Effector memory CD8-positive, alpha-beta T cell (primary cell): ENCODE data around the gene CDH23.
"Not testable (repeated sequence)": the region's sequence is repeated elsewhere in the genome, so short reads cannot be mapped to it uniquely, and the experiment has no call there.

Experiments
- ATAC-seq: fragments of 150-1000 bp; cut with Tn5 transposase; replicated peaks from 2 replicates; pipeline ENCODE4 v1.10.0; 2021; ENCODE audit warnings: mild to moderate bottlenecking, moderate library complexity
- DNase-seq, 3 experiments: peaks; one replicate each; pipeline ENCODE4 v3.0.0; 2021
- H3K27ac Mint-ChIP-seq, 2 donors: one replicate each; pipeline ENCODE4 v1.8.0; 2022; ENCODE audit warnings: mild to moderate bottlenecking in 2 of 2, mixed read lengths in 2 of 2, moderate library complexity in 2 of 2
- H3K27me3 Mint-ChIP-seq, 2 donors: one replicate each; pipeline ENCODE4 v1.8.0; 2022; ENCODE audit warnings: mixed read lengths in 2 of 2
- H3K36me3 Mint-ChIP-seq: one replicate; pipeline ENCODE4 v1.8.0; 2022; ENCODE audit warnings: mild to moderate bottlenecking, moderate library complexity, mixed read lengths; ENCODE audit not compliant: insufficient read depth
- H3K4me1 Mint-ChIP-seq, 2 donors: one replicate each; pipeline ENCODE4 v1.8.0; 2022; ENCODE audit warnings: low read depth in 2 of 2, mixed read lengths in 2 of 2
- H3K4me3 Mint-ChIP-seq, 2 donors: one replicate each; pipeline ENCODE4 v1.8.0; 2022; ENCODE audit warnings: mild to moderate bottlenecking in 2 of 2, mixed read lengths in 2 of 2, moderate library complexity in 2 of 2
- H3K9me3 Mint-ChIP-seq, 2 donors: one replicate each; pipeline ENCODE4 v1.8.0; 2022; ENCODE audit warnings: mixed read lengths in 2 of 2
- total RNA-seq, 9 experiments: gene quantifications; one replicate each; lab custom pipeline; 2026; lab: John Stamatoyannopoulos, UW

Gene CDH23
- total RNA-seq: 1.3 to 25.5 (median 3.8) reads per million in 9 experiments

DNA sequence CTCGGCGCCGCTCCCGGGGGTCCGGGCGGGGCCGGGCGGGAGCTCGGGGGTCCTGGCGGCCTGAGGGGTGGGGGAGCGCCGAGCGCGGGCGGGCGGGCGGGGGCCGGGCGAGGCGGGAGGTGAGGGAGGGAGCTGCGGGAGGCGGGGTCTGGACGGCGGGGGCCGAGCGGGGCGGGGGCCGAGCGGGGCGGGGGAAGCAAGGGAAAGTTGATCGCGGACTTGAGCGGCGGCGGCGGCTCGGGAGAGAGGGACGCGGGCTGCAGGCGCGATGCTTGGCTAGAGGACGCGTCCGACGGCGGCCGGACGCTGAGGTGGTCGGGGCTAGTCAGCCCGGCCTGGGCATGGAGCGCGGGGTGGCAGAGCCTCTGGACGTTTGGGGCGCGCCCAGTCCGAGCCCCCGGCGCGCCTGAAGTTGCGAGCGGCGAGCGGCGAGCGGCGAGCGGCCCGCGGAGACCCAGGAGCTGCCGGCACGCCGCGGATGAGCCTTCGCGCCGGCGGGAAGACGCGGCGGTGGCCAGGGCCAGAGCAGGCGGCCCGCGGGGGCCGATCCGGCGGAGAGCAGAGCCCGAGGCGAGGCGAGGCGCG lies at the start of gene CDH23:
Gene CDH23, plus strand, starts transcription at position 210 of the 585 bp plus-strand sequence. CDS start 42,912 bp downstream, outside the sequence.
- Mint-ChIP-seq H3K27me3 (peaks cover 58 to 84% of the 10 kb centered on the region in 2 donors), H3K4me1 (peaks cover 0 to 10% of the 10 kb centered on the region in 2 donors), H3K36me3 (no peaks in the 10 kb centered on the region), H3K9me3 (no peaks in the 10 kb centered on the region), H3K27ac (no peak within 1 kb of the TSS), H3K4me3 (peak within 1 kb of the TSS; percentile 74 to 75)
- DNase-seq (no peak), ATAC-seq (peak; percentile 31)

DNA sequence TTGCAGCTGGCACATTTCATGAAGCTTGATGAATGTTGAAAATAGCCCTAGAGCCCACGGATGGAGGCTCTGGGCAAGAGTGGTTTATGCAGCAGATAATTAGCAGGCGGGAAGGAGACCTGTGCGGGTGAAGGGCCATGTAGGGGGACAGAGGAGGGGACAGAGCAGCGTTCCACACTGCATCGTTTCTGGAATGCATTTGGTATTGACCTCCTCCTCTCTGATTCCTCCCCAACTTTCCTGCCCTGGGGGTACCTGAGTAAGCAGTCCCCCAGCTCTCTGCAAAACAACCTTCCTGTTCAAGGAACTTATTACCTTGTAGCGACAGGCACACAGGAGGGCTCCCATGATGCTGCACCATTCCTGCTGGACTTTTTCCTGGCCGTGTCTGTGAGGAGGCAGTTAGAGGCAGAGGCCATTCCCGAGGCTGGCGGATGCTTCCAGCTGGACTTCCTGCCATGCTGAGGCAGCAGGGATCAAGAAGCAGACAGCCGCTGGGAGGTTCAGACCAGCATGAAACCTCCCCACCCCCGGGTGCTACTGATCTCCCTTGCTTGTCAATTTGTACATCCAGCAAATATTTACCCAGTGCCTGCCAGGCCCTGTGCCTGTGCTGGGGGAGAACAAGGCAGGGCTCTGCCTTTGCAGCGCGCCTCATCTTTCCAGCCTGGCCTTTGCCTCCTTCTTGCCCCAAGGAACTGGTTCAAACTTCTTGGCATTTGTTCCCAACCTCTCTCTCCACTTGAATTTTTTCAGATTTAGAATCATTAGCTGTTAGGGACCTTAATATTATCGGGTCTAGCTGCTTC lies 48.9 kb upstream of the CDH23 start:
- Mint-ChIP-seq H3K4me1 (peaks cover 0 to 7% of the 10 kb centered on the region in 2 donors), H3K9me3 (no peaks in the 10 kb centered on the region), H3K4me3 (no peak overlapping the region), H3K27ac (no peak overlapping the region), H3K27me3 (no peaks in the 10 kb centered on the region), H3K36me3 (no peaks in the 10 kb centered on the region)
- DNase-seq (no peak), ATAC-seq (no peak)

DNA sequence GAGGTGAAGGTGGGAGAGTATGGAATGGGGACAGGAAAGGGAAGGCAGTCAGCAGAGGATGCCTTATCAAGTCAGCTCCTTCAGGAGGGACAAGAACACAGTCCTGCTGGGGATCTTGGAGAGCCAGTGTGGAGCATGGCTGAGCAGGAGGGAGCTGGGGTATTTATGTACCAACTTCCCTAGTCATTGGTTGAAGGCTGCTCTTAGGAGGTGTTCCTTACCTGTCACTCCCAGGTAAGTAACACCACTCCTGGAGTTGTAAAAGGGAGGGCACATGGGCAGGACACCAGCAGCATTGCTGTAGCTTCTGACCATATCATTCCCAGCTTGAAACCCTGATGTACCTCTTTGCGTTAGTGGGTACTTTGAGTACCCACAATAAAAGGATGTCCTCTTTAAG lies 47.9 kb upstream of the CDH23 start:
- Mint-ChIP-seq H3K9me3 (no peaks in the 10 kb centered on the region), H3K4me3 (no peak overlapping the region), H3K4me1 (peaks cover 0 to 7% of the 10 kb centered on the region in 2 donors), H3K27me3 (no peaks in the 10 kb centered on the region), H3K36me3 (peaks cover 4% of the 10 kb centered on the region), H3K27ac (no peak overlapping the region)
- DNase-seq: no peak
- no peak for ATAC-seq

DNA sequence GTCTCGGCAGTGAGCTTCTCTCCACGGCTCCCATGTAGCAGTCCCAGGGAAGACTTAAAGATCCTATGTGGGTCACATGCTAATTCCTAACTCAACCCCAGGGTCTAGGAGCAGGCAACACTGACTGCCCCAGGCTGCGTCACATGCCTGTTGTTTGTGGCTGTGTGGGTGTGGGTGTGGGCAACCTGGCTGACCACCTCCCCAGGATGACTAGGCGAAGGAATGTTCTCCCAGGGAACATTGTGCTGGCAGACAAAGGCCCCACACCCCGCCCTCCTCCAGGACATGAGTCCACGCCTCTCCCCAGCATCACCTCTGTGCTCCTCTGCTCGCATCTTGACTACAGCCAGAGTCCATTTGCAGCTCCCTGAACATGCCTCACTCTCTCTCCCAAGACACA lies 47.3 kb upstream of the CDH23 start:
- no peak for ATAC-seq
- no peaks in the 10 kb centered on the region for H3K27me3 Mint-ChIP-seq
- H3K4me3 Mint-ChIP-seq: no peak overlapping the region
- peaks cover 0 to 7% of the 10 kb centered on the region in 2 donors for H3K4me1 Mint-ChIP-seq
- no peak overlapping the region for H3K27ac Mint-ChIP-seq
- H3K36me3 Mint-ChIP-seq: peaks cover 5% of the 10 kb centered on the region
- no peaks in the 10 kb centered on the region for H3K9me3 Mint-ChIP-seq
- no peak for DNase-seq

DNA sequence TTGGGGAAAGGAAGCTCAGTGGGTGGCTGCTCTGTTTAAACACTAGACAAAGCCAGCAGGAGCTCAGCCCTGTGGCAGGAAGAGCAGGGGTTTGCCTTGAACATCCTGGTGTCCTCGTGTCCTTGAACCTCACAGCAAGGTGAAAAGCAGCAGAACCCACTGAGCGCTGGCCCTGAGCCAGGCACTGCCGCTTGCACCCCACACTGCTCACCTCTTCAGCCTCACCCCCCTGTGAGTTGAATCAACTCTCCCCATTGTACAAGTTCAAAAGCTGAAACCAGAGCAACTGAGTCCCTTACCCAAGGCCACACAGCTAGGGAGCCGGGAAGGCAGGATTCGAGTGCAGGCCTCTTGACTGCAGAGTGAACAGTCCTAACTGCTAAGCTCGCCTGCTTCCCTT lies 45.6 kb upstream of the CDH23 start:
- H3K27ac Mint-ChIP-seq: peak overlapping the region in 1 of 2 donors; percentile 17
- peaks cover 0 to 7% of the 10 kb centered on the region in 2 donors for H3K4me1 Mint-ChIP-seq
- no peaks in the 10 kb centered on the region for H3K27me3 Mint-ChIP-seq
- DNase-seq: no peak
- H3K36me3 Mint-ChIP-seq: peaks cover 5% of the 10 kb centered on the region
- no peak overlapping the region for H3K4me3 Mint-ChIP-seq
- H3K9me3 Mint-ChIP-seq: no peaks in the 10 kb centered on the region
- ATAC-seq: no peak

DNA sequence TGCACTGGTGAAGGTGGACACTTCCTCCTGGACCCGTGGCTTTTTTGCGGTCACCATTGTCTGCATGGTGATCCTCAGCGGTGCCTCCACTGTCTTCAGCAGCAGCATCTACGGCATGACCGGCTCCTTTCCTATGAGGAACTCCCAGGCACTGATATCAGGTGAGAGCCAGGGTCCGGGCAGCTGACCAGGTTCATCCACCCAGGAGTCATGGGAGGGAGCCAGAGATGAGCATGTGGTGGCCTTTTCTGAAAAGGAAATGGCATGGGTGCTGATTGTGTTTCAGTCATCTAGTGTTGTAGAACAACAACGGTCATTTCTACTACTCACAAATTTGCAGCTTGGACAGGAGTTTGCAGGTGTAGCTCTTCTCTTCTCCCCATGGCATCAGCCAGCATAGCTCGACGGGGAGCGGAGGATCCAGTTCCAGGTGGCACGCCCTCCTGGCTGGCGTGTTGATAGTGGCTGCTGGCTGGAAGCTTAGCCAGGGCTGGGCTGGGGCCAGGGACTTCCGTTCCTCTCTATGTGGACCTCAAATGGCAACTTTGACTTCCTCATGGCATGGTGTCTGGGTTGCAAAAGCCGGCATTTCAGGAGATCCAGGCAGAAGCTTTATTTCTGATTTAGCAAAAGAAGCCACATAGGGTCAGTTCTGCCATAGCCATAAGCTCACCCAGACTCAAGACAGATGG lies 44.9 kb upstream of the CDH23 start:
- Mint-ChIP-seq H3K27me3 (no peaks in the 10 kb centered on the region), H3K4me3 (no peak overlapping the region), H3K9me3 (no peaks in the 10 kb centered on the region), H3K4me1 (peaks cover 0 to 7% of the 10 kb centered on the region in 2 donors), H3K36me3 (peaks cover 5% of the 10 kb centered on the region), H3K27ac (peak overlapping the region in 1 of 2 donors; percentile 17)
- ATAC-seq: no peak
- no peak for DNase-seq

DNA sequence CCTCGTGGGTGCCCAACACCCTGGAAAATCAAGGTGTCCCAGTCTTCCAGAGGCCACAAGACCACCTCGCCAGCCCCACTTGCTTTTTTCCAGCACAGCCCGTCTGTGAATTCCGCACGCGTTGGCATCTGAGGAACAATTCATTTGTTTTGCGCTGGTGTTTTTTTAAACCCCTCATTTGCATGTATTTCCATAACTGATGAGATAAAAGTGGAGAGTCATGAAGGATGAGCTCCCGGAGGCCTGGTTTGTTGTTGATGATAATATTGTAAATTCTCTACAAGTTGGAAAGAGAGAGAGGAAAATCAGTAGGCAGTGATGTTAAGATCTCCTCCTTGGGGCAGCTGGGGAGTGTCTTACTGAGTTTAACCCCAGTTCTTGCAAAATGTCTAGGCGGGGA lies 43.1 kb upstream of the CDH23 start:
- H3K27me3 Mint-ChIP-seq: no peaks in the 10 kb centered on the region
- H3K4me1 Mint-ChIP-seq: peaks cover 0 to 7% of the 10 kb centered on the region in 2 donors
- no peak for ATAC-seq
- H3K36me3 Mint-ChIP-seq: peaks cover 12% of the 10 kb centered on the region
- H3K9me3 Mint-ChIP-seq: no peaks in the 10 kb centered on the region
- H3K4me3 Mint-ChIP-seq: no peak overlapping the region
- H3K27ac Mint-ChIP-seq: no peak overlapping the region
- DNase-seq: no peak

DNA sequence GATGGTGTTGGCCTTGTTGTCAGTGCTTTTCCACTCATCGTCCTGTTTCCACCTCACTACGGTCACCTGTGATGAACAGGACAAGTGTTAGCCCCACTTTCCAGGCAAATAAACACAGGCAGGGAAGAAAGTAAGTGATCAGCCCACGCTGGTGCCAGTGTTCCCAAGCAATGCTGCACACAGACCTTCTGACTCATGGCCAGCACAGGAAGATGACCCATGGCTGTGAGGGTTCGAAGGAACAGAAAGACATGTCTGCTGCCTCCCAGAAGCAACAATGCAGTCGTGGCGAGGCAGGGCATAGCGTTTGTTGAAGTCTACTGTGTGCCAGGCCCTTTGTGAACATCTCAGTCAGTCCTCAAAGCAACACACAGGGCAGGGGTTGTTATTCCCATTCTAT lies 41.9 kb upstream of the CDH23 start:
- no peak for DNase-seq
- H3K9me3 Mint-ChIP-seq: no peaks in the 10 kb centered on the region
- peaks cover 0 to 7% of the 10 kb centered on the region in 2 donors for H3K4me1 Mint-ChIP-seq
- H3K27me3 Mint-ChIP-seq: no peaks in the 10 kb centered on the region
- no peak overlapping the region for H3K4me3 Mint-ChIP-seq
- peaks cover 15% of the 10 kb centered on the region for H3K36me3 Mint-ChIP-seq
- no peak overlapping the region for H3K27ac Mint-ChIP-seq
- ATAC-seq: no peak

DNA sequence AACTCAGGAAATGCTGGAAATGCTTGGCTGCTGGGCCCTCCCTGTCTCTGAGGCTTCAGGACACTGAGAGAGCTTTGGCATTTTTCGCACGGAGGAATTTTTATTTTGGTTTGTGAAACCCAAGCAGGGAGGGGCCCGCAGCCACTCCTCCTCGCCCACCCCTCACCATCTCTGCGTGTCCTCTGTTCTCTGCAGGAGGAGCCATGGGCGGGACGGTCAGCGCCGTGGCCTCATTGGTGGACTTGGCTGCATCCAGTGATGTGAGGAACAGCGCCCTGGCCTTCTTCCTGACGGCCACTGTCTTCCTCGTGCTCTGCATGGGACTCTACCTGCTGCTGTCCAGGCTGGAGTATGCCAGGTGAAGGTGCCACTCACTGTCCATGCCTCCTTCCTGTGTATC lies 40.8 kb upstream of the CDH23 start:
- Mint-ChIP-seq H3K4me1 (peaks cover 0 to 3% of the 10 kb centered on the region in 2 donors), H3K36me3 (peaks cover 19% of the 10 kb centered on the region), H3K4me3 (no peak overlapping the region), H3K9me3 (no peaks in the 10 kb centered on the region), H3K27ac (no peak overlapping the region), H3K27me3 (no peaks in the 10 kb centered on the region)
- DNase-seq: no peak
- ATAC-seq: no peak

DNA sequence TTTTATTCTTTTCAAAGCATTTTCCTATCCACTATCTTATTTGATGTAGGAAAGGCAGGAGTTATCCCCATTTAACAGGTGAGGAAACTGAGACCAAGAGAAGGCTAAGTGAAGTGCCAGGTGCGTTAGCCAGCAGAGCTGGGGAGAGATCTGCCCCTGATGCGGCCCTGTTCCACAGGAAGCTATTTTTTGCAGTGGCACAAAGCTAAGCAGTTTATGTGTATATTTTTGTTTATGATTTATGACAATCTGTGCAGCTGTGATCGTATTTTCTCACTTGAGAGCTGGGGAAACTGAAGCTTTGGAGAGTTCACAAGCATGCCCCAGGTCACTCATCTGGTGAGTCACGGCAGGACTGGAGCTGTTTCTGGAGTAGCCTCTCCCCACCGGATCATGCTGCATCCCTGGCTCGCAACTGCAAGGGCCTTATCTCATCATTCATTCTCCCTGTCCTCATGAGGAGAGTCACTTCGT lies 38.9 kb upstream of the CDH23 start:
- Mint-ChIP-seq H3K4me1 (no peaks in the 10 kb centered on the region), H3K36me3 (peaks cover 19% of the 10 kb centered on the region), H3K9me3 (no peaks in the 10 kb centered on the region), H3K27me3 (no peaks in the 10 kb centered on the region), H3K4me3 (no peak overlapping the region), H3K27ac (no peak overlapping the region)
- ATAC-seq: no peak
- no peak for DNase-seq

DNA sequence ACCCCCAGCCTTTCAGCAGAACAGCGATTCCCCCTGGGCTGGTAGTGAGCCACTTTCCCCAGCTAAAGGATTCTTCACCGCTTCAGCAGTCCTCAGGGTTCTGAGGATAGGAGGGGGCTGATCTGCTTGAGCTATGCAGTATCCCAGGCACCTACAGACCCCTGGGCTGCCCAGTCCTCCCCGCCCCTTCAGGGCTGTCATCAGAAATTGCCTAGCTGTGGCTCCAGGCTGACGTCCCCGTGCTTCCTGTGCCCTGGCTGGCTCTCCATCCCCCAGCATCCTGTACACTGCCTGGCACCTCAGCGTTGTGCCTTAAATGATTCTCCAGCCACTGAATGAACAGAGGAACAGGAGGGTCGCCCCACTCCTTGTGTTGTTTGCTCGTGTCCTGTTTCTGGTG lies 38.4 kb upstream of the CDH23 start:
- Mint-ChIP-seq H3K4me3 (no peak overlapping the region), H3K4me1 (no peaks in the 10 kb centered on the region), H3K27ac (peak overlapping the region in 1 of 2 donors; percentile 38), H3K36me3 (peaks cover 19% of the 10 kb centered on the region), H3K9me3 (no peaks in the 10 kb centered on the region), H3K27me3 (no peaks in the 10 kb centered on the region)
- DNase-seq (no peak), ATAC-seq (no peak)

DNA sequence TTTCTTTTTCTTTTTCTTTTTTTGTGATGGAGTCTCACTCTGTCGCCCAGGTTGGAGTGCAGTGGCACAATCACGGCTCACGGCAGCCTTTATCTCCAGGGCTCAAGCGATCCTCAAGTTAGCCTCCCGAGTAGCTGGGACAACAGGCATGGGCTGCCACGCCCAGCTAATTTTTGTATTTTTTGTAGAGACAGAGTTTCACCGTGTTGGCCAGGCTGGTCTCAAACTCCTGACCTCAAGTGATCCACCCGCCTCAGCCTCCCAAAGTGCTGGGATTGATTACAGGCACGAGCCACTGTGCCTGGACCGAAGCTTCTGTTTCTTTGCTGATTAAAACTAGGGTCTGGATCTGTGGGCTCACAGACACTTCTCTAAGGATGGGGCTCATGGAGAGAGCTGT lies 37.8 kb upstream of the CDH23 start:
- ATAC-seq, H3K27me3 Mint-ChIP-seq, H3K4me3 Mint-ChIP-seq, DNase-seq, H3K4me1 Mint-ChIP-seq, H3K9me3 Mint-ChIP-seq: not testable (repeated sequence)
- peak overlapping the region in 1 of 2 donors; percentile 87 for H3K27ac Mint-ChIP-seq
- H3K36me3 Mint-ChIP-seq: peaks cover 14% of the 10 kb centered on the region

DNA sequence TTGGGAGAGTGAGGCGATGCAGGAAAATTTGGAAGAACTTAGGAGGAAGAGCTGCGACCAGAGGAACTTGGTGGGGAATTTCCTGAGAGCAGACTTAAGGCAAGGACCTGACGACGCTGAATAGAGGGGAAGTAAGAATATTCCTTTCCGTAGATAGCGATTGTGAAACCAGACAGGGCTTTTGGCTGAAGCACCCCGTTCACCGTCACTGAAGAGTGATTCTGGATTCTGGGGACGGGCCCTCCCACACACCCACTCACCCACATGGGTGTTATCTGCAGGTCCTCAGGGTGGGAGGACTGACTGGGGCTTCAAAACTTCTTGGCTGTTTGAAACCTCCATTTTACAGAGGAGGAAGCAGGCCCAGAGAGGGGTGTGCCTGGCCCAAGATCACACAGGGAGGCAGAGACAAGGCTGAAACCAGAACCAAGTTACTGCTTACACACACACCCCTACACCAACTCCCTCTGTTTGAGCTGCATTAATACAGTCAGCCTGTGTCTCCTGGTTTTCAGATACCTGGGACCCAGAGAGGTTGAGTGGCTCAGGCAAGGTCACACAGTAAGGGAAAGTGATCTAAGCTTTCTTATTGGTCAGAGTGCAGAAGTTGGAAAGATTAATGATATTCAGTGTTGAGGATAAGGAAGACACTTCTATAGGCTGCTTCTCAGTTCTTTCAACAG lies 37.2 kb upstream of the CDH23 start:
- no peaks in the 10 kb centered on the region for H3K27me3 Mint-ChIP-seq
- peak overlapping the region in 1 of 2 donors; percentile 87 for H3K27ac Mint-ChIP-seq
- no peaks in the 10 kb centered on the region for H3K9me3 Mint-ChIP-seq
- no peak for ATAC-seq
- H3K4me3 Mint-ChIP-seq: no peak overlapping the region
- H3K4me1 Mint-ChIP-seq: peaks cover 0 to 4% of the 10 kb centered on the region in 2 donors
- peaks cover 14% of the 10 kb centered on the region for H3K36me3 Mint-ChIP-seq
- no peak for DNase-seq
